HUES64 (cell line): ENCODE data around the gene STYK1. TPM values are rescaled to one million over a fixed set of nuclear protein-coding genes. Genes with fewer than 3 reads are reported as not detected.

Source experiments
- H3K27ac ChIP-seq: 2 replicates; pipeline ENCODE4 v1.7.0; 2013; ENCODE audit warnings: low read depth, low read length, inconsistent platforms
- H3K27me3 ChIP-seq: 2 replicates; pipeline ENCODE4 v1.6.1; 2013; ENCODE audit warnings: mild to moderate bottlenecking, low read length; ENCODE audit not compliant: insufficient read depth
- H3K36me3 ChIP-seq: 2 replicates; pipeline ENCODE4 v1.6.1; 2013; ENCODE audit warnings: mild to moderate bottlenecking, low read length; ENCODE audit not compliant: insufficient read depth
- H3K4me1 ChIP-seq: 2 replicates; pipeline ENCODE4 v1.6.1; 2013; ENCODE audit warnings: mild to moderate bottlenecking, low read length, moderate library complexity; ENCODE audit not compliant: insufficient read depth
- H3K4me3 ChIP-seq: 2 replicates; pipeline ENCODE4 v1.5.1; 2013; ENCODE audit warnings: mild to moderate bottlenecking, low read length, moderate library complexity
- H3K9ac ChIP-seq: 2 replicates; pipeline ENCODE4 v1.6.1; 2013; ENCODE audit warnings: mild to moderate bottlenecking, low read depth, low read length
- H3K9me3 ChIP-seq: 2 replicates; pipeline ENCODE4 v1.6.1; 2013; ENCODE audit warnings: low read depth, low read length; ENCODE audit not compliant: insufficient read depth
- WGBS: fragments of 150-250, 120-280 bp; methylation state at CpG from one replicate; pipeline ENCODE4 v1.1.7; 2013; ENCODE audit warnings: missing lambda C conversion rate; 5-methylcytosine and 5-hydroxymethylcytosine counted together
- polyA plus RNA-seq, 2 experiments: library from polyadenylated mRNA; stranded (reverse); fragments of 50-300 nt; gene quantifications; one replicate each; pipeline ENCODE4 v1.2.3, GENCODE V29; 2013

Gene STYK1
- 0.95 TPM for polyA plus RNA-seq (2013, experiment 1 of 2)
- 0.44 TPM for polyA plus RNA-seq (2013, experiment 2 of 2)

- Histone ChIP-seq H3K4me3 (peak within 1 kb of the TSS; percentile 71), H3K36me3 (no peaks in the 10 kb centered on the region), H3K9me3 (no peaks in the 10 kb centered on the region), H3K9ac (no peak within 1 kb of the TSS; the same call in 1 of the 2 replicates), H3K27me3 (no peaks in the 10 kb centered on the region), H3K27ac (no peak within 1 kb of the TSS), H3K4me1 (no peaks in the 10 kb centered on the region)
- WGBS = 2% methylated on average over 35 of the region's 35 CpGs
Measured at GRCh38 chr12:10673659-10674384, at the start of gene STYK1. TSS of gene STYK1 (minus strand) at chr12:10674052. CDS start at chr12:10634618, 39,434 bp downstream.

DNA sequence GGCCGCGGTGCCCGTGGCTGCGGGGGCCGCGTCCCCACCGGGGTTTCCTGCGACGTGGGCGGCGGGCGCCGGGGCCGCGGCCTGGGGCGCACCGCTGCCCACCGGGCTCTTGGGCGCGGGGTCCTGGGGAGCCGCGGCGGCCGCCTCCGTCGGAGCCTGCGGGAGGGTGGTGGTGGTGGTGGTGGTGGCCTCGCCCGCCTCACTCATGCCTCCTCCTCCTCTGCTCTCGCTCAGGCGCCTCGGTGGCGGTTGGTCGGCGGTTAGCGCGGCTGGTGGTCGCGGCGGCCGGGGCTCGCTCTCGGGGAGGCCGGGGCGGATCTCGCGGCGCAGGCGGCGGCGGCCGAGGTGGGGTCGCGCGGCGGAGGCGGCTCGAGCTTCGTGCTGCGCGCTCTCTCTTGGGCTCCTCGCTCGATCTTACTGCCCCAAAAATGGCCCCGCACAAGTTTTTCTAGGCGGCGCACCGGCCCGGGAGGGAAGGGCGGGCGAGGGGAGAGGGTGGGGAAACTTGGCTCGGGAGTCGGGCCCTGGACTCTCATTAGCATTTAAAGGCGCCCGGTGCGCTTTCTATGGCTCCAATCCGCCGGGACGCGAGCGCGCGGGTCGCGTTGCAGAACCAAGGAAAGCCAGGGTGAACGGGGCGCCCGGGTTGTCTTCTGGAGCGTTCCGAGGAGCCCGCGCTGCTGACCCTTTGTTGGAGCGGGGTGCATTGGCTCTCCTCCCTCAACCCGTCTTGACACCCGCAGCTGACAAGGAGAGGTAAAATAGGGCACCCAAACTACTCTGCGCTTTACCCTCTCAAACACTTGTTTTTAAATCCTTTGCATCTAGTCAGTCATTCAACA is 49.3 kb upstream of the STYK1 start, which contains the start of gene YBX3:
Gene YBX3, minus strand, starts transcription at position 419 of the 842 bp plus-strand sequence. Its CDS starts 212 bp downstream, at position 207.
- Histone ChIP-seq H3K27me3 (peaks cover 28% of the 10 kb centered on the region), H3K9ac (peak within 1 kb of the TSS; percentile 79), H3K36me3 (peaks cover 5% of the 10 kb centered on the region; the same call in 1 of the 2 replicates), H3K9me3 (no peaks in the 10 kb centered on the region), H3K27ac (peak within 1 kb of the TSS; percentile 77; the same call in 1 of the 2 replicates), H3K4me1 (peaks cover 37% of the 10 kb centered on the region), H3K4me3 (peak within 1 kb of the TSS; percentile 84)
- WGBS = under 1% methylated on average over 88 of the region's 95 CpGs

- peaks cover 28% of the 10 kb centered on the region for H3K27me3 ChIP-seq
Measured at GRCh38 chr12:10722502-10722904, 48.7 kb upstream of the STYK1 start.

GRCh38 chr12:10721651-10722501 is 48.0 kb upstream of the STYK1 start:
- peak overlapping the region; percentile 84 for H3K4me3 ChIP-seq
- peaks cover 11% of the 10 kb centered on the region for H3K36me3 ChIP-seq
- no peaks in the 10 kb centered on the region for H3K9me3 ChIP-seq
- under 1% methylated on average over 26 of the region's 26 CpGs for WGBS
- H3K4me1 ChIP-seq = peaks cover 50% of the 10 kb centered on the region
- peak overlapping the region; percentile 57; the same call in 1 of the 2 replicates for H3K27ac ChIP-seq
- H3K9ac ChIP-seq = peak overlapping the region; percentile 79
- peaks cover 28% of the 10 kb centered on the region for H3K27me3 ChIP-seq

More at GRCh38 chr12:10722502-10722904, 48.7 kb upstream of the STYK1 start:
- peaks cover 11% of the 10 kb centered on the region for H3K36me3 ChIP-seq
- peaks cover 44% of the 10 kb centered on the region for H3K4me1 ChIP-seq
- WGBS = under 1% methylated on average over 36 of the region's 36 CpGs
- peak overlapping the region; percentile 57; the same call in 1 of the 2 replicates for H3K27ac ChIP-seq
- H3K4me3 ChIP-seq = peak overlapping the region; percentile 84
- no peaks in the 10 kb centered on the region for H3K9me3 ChIP-seq
- H3K9ac ChIP-seq = peak overlapping the region; percentile 79

DNA sequence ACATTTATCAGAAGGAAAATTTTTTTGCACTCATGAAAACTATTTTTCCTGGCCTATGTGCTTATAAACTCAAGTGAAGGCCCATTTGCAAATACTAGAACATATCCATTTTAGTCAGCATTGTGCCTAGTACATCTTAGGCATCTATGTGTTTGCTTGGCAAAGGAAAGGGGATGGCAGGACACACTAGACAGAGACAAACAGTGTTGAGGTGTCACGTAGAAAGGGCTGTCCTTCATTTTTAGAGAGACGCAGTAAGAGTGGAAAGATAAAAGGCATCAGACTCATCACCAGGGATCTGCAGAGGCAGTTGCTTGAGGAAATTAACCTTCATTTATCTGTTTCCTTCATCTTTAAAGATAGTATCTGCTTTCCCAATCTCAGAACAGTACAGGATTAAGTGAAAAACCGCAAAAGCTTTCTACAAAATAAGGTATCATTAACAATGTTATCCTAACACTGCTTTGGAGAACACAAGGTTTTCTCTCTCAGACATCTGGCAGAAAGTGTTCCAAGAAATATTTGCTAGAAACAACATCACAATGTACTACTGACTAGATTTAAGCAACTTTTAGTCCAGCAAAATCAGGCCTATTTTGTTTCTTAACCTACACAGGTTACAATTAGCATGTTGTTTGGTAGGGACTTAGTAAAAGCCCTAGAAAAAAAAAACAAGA is 47.3 kb upstream of the STYK1 start:
- H3K9ac ChIP-seq = peak overlapping the region; percentile 79
- H3K9me3 ChIP-seq = no peaks in the 10 kb centered on the region
- peaks cover 27% of the 10 kb centered on the region for H3K27me3 ChIP-seq
- 29% methylated on average over 3 of the region's 3 CpGs for WGBS
- H3K4me1 ChIP-seq = peaks cover 56% of the 10 kb centered on the region
- peaks cover 16% of the 10 kb centered on the region for H3K36me3 ChIP-seq
- H3K4me3 ChIP-seq = peak overlapping the region; percentile 84
- no peak overlapping the region for H3K27ac ChIP-seq

GRCh38 chr12:10719482-10719881 is 45.6 kb upstream of the STYK1 start:
- Histone ChIP-seq H3K27ac (no peak overlapping the region), H3K27me3 (peaks cover 11% of the 10 kb centered on the region), H3K4me3 (peak overlapping the region; percentile 84; the same call in 1 of the 2 replicates), H3K4me1 (peaks cover 56% of the 10 kb centered on the region), H3K9ac (no peak overlapping the region), H3K9me3 (no peaks in the 10 kb centered on the region), H3K36me3 (peaks cover 32% of the 10 kb centered on the region)
- 78% methylated on average over 4 of the region's 4 CpGs for WGBS

DNA sequence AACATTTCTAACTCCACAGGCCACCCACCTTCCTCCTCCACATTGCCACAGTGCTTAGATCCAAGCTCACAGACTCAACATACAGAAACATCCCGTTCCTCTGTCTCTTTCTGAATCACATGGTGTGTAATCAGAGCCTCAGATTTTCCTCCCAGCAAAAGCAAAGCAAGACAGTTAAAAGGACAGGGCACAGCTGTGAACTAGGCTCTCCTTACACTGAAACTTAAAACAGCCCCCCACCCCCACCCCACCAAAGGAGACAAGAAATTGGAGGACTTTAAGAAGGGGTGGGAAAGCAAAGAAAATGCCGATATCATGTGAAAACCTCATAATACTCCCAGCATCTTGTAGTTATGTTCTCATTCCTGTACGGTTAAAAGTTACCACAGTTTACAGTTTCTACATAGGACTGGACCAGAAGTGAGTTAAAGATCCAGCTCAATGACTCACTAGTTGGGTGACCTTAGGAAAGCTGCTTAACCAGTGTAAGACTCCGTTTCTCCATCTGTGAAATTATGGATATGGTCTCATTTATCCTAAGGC is 44.5 kb upstream of the STYK1 start:
- peak overlapping the region; percentile 18 for H3K4me3 ChIP-seq
- no peak overlapping the region for H3K9ac ChIP-seq
- WGBS = 67% methylated on average over 4 of the region's 4 CpGs
- H3K27ac ChIP-seq = peak overlapping the region; percentile 15; the same call in 1 of the 2 replicates
- H3K27me3 ChIP-seq = no peaks in the 10 kb centered on the region
- peaks cover 52% of the 10 kb centered on the region for H3K4me1 ChIP-seq
- no peaks in the 10 kb centered on the region for H3K9me3 ChIP-seq
- peaks cover 43% of the 10 kb centered on the region for H3K36me3 ChIP-seq

DNA sequence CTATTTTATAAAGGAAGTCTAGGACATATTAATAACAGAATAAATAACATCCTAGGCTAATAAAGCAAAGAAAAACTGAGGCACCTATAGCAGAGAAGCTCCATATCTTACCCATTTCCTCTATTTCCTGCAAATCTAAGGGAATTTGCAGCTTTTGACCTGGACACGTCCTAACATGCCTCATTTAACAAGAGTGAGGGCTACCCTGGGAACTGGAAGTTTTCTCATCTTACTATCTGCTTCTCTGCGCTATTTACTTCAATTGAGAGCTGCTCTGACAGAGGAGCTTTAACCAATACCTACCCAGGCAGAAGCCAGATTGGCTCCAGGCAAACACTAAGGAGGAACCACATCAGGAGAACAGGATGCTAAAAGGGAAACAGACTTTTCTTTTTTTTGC is 43.6 kb upstream of the STYK1 start:
- Histone ChIP-seq H3K36me3 (peaks cover 53% of the 10 kb centered on the region), H3K9ac (no peak overlapping the region; the same call in 1 of the 2 replicates), H3K4me1 (peaks cover 52% of the 10 kb centered on the region), H3K4me3 (no peak overlapping the region; the same call in 1 of the 2 replicates), H3K27ac (peak overlapping the region; percentile 4; the same call in 1 of the 2 replicates), H3K27me3 (no peaks in the 10 kb centered on the region), H3K9me3 (no peaks in the 10 kb centered on the region)
- 51% methylated on average over 2 of the region's 2 CpGs for WGBS

DNA sequence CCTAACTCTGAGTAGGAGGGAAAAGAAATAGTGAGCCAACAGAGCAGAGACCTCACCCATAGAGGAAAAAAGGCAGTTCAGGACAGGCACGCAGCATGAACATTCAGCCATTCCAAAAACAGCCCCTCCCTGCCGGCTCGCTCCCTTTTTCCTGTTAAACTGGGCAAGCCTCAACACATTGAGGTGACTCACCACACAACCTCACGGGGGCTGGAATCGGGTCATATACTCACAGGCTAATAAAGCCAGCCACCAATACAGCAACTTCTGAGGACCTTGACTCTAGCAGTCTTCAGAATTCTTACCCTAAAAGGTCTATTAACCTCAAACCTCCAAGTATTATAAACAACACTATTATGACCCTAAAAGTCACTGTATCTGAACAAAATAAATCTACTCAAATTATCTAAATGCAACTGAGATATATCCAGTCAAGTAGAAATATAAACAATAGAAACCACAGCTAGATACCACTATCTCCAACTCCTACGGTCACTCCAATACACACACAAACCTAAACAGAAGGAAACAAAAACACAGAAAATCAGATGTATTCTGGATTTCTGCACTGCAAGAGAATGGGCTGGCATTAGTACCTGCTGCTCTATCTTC is 43.0 kb upstream of the STYK1 start:
- peaks cover 59% of the 10 kb centered on the region for H3K36me3 ChIP-seq
- H3K9me3 ChIP-seq = no peaks in the 10 kb centered on the region
- H3K9ac ChIP-seq = no peak overlapping the region
- peaks cover 52% of the 10 kb centered on the region for H3K4me1 ChIP-seq
- 44% methylated on average over 6 of the region's 6 CpGs for WGBS
- no peak overlapping the region; the same call in 1 of the 2 replicates for H3K4me3 ChIP-seq
- H3K27ac ChIP-seq = no peak overlapping the region
- no peaks in the 10 kb centered on the region for H3K27me3 ChIP-seq
